ENCODE measurements around the gene ARHGEF37.
A peak's percentile ranks its signal among the peaks of the same experiment; 100 is the strongest.
"Not testable (repeated sequence)": the region's sequence is repeated elsewhere in the genome, so short reads cannot be mapped to it uniquely, and the experiment has no call there.

ARHGEF37 gene

GRCh38 chr5:149632311-149633251 lies 51.3 kb downstream of the ARHGEF37 start:
- peak; percentile 54 to 57 (median 55) for DNase-seq

GRCh38 chr5:149633476-149634350 lies 52.4 kb downstream of the ARHGEF37 start:
- DNase-seq, result no peak

- peak; percentile 68 to 80 (median 77) for DNase-seq
These were observed 54.1 kb downstream of the ARHGEF37 start for GRCh38 chr5:149635394-149635793.

GRCh38 chr5:149636191-149636860 lies 55.0 kb downstream of the ARHGEF37 start:
- no peak for DNase-seq

GRCh38 chr5:149636861-149637246 lies 55.6 kb downstream of the ARHGEF37 start:
- DNase-seq, result peak; percentile 72 to 92 (median 74)

GRCh38 chr5:149638136-149638535 lies 56.8 kb downstream of the ARHGEF37 start:
- DNase-seq, result no peak

GRCh38 chr5:149638546-149639241 lies 57.4 kb downstream of the ARHGEF37 start:
- no peak for DNase-seq

- DNase-seq, result peak; percentile 38 to 46 (median 41)
These were observed 58.4 kb downstream of the ARHGEF37 start for GRCh38 chr5:149639737-149640136.

- no peak for DNase-seq
These were observed 59.2 kb downstream of the ARHGEF37 start for GRCh38 chr5:149640350-149640999.

- peak in 2 of 3 donors; percentile 47 to 62 for DNase-seq
These were observed 59.8 kb downstream of the ARHGEF37 start for GRCh38 chr5:149641000-149641576.

- no peak for DNase-seq
These were observed 60.3 kb downstream of the ARHGEF37 start for GRCh38 chr5:149641600-149641999.

GRCh38 chr5:149643781-149644180 lies 62.5 kb downstream of the ARHGEF37 start:
- DNase-seq, result no peak

- no peak for DNase-seq
These were observed 63.3 kb downstream of the ARHGEF37 start for GRCh38 chr5:149644629-149645028.

GRCh38 chr5:149645236-149645635 lies 63.9 kb downstream of the ARHGEF37 start:
- DNase-seq, result no peak

GRCh38 chr5:149645725-149646124 lies 64.4 kb downstream of the ARHGEF37 start:
- no peak for DNase-seq

- no peak for DNase-seq
These were observed 65.3 kb downstream of the ARHGEF37 start for GRCh38 chr5:149646564-149646963.

- DNase-seq, result no peak
These were observed 66.0 kb downstream of the ARHGEF37 start for GRCh38 chr5:149647334-149647733.

- DNase-seq, result not testable (repeated sequence)
These were observed 67.4 kb downstream of the ARHGEF37 start for GRCh38 chr5:149648464-149649393.

GRCh38 chr5:149649730-149650129 lies 68.4 kb downstream of the ARHGEF37 start:
- not testable (repeated sequence) for DNase-seq

- no peak for DNase-seq
These were observed 70.4 kb downstream of the ARHGEF37 start for GRCh38 chr5:149651686-149652085.

Measured in suppressor macrophage treated with lipopolysaccharide for 1 hour (primary cell).